GM12874 (cell line): ENCODE measurements around the gene ACSL1.

Experiments used
- CTCF ChIP-seq: IDR thresholded peaks from 2 replicates; pipeline ENCODE4 v1.5.1; 2011; ENCODE audit warnings: low read depth, mild to moderate bottlenecking, control low read depth, low read length, moderate library complexity; ENCODE audit not compliant: insufficient read depth

ACSL1 gene

DNA sequence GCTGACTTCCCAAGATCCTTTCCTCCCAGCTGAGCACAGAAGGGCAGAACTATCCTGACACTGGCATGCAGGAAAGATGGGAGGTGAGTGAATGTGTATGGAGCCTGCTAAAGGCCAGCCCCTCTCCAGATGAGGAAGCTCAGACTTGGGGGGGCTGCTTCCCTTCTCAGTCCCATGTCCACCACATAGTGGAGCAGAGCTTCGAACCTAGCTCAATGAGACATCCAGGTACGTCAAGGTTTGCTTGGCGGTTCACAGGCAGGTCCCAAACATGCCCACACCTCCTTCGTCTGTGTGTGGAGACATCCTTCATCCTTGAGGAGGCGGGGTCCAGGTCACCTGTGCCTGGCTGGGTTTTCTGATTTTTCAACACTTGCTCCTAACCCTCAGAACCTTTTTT lies 31.3 kb downstream of the ACSL1 start:
- TF ChIP-seq CTCF: no peak

GRCh38 chr4:184793735-184794355 lies 31.9 kb downstream of the ACSL1 start:
- no peak for TF ChIP-seq CTCF

DNA sequence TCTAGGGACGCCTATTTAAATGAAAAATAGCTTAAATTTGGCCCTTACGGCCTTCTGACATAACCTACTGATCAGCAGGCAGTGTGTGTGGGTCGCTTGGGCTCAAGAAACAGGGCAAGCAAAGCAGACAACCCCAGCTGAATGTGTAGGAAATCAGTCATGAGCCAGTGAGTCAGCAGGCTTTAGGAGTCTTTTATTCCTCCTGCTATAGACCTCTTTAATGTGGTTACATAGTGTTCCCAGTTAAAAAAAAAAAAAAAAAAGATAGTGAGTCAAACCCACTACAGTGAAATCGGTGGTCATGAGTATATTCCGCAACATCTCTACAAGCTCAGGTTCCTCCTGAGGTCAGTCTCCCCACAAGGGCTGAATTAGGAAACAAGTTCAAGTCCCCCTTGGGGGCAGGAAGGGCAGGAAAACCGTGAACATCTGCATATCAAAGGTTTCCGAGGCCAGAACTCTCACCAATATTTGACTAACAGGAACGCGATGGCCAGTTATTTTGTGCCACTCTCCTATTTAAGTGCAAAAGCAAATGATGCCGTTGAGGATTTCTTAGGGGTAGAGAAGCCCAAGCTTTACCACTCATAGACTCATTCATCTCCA lies 32.7 kb downstream of the ACSL1 start:
- TF ChIP-seq CTCF: no peak

- TF ChIP-seq CTCF: no peak
Measured at GRCh38 chr4:184792334-184792733, 33.4 kb downstream of the ACSL1 start.

GRCh38 chr4:184790826-184791225 lies 34.9 kb downstream of the ACSL1 start:
- no peak for TF ChIP-seq CTCF

DNA sequence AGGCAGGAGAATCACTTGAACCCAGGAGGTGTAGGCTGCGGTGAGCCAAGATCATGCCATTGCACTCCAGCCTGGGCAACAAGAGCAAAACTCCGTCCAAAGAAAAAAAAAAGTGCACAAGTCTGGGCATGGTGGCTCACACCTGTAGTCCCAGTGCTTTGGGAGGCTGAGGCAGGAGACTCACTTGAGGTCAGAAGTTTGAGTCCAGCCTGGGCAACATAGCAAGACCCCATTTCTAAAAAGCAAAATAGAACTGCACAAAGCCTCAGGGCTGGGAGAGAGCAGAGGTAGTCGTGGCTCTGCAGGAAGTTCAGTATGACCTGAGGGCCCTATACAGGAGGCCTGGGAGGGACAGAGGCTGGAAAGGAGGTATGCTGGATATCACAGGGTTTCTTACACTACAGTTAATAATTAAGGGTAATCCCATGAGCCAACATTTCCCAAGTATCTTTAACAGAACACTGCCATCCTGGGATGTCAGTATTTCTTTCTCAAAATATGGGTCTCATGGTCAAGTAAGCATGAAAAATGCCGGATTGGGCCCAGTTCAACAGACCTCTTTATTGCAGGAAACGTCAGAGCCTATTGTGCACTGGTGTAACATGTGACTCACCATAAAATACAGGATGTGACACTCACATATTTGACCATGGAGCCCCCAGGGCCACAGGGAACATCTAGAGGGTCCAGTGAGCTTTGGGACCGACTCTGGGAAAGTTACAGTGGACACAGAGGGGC lies 37.8 kb downstream of the ACSL1 start:
- no peak for TF ChIP-seq CTCF

DNA sequence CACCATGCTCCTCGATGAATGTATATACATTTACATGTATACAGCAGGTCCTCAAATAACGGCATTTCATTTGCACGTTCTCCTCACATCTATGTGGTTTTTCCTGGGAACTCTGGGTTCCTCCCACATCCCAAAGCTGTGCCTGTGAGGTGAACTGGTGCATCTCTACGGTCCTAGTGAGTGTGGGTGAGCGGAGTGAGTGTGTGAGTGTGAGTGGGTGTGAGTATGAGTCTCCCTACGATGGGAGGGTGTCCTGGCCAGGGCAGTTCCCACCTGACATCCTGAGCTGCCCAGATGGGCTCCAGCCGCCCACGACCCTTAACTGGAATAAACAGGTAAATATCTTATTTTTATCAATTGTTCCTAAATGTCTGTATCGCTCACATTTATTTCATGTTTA lies 40.0 kb downstream of the ACSL1 start:
- TF ChIP-seq CTCF: no peak
